HG03442 (cell line): ENCODE measurements around the gene DOK1.
"Not testable (repeated sequence)": the region's sequence is repeated elsewhere in the genome, so short reads cannot be mapped to it uniquely, and the experiment has no call there.

Experiments
- ATAC-seq: cut with Tn5 transposase; IDR thresholded peaks from one replicate; pipeline ENCODE4 v1.9.1; 2021; ENCODE audit warnings: mild to moderate bottlenecking, moderate library complexity; ENCODE audit not compliant: unreplicated experiment

The DOK1 gene

DNA sequence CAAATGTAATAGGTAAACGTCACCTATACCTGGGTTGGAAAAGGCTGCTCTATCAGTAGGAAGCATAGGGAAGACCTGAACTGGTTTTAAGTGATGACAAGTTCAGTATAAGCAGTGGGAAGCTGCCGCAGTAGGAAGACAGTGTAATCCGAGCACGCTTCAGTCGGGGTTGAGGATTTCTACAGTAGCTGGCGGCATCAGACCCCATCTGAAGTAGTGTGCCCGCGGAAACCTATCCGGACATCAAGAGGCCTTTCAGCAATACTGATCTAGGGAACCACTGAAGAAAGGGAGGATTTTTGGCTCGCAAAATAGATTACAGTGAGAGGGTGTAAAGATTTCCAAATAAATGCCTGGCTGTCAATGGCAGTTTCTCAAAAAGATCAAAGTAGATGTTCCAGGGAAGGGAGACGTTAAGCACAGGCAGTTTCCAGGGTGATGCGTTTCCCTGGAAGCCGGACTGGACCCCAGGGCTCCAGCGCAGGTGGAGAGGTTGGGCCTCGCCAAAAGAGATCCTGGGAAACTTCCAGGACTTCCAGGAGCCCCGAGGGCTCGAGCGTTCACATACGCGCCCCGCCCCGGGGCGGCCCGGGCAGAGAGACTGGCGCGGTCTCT, 6.1 kb upstream of the DOK1 start:
- ATAC-seq = no peak

DNA sequence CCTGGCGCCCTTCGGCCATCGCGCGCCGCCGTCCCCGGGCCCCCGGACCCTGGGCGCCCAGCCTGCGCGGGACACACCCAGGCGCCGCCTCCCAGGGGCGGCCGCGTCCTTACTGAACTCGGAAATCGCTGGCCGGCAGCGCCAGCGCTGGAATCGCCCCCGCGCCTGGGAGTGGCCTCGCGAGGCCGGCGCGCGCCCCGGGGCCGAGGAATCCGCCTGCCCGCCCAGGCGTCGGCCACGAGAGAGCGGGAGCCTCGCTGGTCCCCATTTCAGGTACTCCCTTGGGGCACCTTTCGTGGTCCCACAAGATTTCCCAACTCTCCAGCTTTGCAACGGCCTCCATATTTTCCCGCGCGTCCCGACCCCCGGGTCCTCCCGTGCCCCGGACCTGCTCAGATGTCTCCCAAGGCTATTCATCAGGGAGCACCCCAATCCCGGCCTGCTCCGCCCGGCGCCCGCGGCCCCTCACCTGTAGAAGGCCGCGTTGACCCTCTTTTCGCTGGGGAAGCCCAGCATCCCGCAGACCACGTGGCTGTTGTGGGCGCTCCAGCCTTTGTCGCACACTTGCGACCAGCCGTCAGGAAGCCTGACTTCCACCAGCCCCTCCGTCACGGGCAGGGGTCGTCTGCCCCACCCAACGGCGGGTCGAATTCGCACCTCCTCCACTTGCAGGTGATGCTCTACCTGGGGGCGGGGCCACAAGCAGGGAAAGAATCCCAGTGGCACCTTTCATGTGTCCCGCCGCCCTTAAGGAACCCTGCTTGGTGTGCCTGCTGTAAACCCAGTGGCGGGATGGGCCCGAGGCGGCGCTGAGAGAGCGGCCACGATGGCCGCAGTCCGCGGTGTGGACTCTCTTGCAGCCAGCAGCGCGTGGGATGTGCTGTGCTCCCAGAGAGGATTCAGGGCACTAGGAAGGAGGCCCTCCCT, 5.4 kb upstream of the DOK1 start:
- no peak for ATAC-seq

DNA sequence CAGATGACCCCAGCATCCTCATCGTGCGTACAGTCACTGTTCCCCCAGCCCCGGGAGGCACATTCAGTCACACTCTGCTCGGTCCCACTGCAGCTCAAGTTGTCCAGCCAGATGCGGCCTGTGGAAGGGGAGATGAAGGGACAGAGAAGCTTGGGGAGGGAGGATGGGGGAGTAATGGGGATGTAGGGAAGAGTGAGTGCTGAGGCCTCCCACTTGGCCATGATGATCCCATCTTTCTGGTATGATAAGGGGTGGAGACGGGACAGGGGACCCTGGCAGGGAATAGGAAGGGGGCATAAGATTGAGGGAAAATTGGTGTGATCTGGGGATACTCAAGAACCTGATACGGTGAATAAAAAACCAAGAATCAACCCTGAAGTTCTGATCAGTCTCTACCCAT, 4.3 kb upstream of the DOK1 start:
- ATAC-seq = no peak

DNA sequence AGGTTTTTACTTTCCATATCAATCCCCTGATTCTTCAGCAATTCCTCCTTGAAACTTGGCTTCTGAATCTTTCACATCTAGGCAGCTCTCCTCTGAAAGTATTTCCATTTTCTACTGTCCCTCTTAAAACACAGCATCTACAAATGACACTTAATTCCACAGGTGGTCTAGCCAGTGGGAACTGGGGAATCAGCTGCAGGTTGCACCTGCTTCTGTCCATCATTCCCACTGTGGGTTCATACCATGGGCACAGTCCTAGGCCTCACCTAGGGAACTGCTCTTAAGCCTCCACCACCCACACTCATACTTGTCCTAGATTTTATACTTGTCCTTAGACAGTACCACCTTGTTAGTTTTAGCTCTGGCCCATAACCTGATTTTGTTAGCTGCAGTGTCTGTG, 3.0 kb upstream of the DOK1 start:
- ATAC-seq = no peak

DNA sequence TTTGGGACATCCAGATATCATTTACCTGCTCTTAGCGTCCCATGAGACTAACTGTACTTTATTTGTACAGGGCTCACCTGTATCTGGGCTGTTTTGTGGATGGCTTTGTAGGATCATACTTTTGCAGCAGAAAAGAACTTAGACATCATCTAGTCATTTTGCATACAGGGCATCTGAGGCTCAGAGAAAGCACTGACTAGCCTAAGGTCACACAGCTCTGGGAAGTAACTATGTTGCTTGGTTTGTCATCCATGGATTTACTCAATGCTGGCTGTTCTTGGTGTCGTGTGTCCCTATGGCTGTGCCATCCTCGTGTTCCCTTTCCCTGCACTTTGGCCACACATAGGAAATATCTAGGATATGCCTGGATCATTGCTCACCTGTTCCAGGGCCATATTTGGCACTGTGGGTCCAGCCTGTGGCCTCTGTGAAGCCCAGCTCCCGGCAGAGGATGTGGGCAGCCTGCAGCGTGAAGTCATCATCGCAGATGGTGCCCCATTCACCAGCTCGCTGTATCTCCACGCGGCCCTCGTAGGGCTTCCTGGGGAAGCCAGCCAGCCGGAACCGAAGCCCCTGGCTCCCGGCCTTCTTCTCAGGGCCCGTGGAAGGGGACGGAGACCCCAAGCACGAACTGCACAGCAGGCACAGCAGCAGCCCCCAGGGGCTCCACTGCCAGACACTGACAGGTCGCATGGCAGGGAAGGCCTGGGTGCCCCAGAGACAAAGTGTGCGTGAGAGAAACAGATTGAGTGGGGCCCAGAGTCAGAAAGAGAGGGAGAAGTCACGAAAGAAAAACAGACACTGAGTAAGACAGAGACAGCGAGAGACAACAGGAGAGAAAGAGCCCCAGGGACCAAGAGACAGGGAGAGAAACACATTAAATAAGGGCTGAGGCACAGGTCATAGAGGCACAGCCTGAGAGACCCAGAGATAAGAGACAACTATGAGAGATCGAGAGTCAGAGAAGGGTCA, 2.3 kb upstream of the DOK1 start:
- ATAC-seq = peak; percentile 17

DNA sequence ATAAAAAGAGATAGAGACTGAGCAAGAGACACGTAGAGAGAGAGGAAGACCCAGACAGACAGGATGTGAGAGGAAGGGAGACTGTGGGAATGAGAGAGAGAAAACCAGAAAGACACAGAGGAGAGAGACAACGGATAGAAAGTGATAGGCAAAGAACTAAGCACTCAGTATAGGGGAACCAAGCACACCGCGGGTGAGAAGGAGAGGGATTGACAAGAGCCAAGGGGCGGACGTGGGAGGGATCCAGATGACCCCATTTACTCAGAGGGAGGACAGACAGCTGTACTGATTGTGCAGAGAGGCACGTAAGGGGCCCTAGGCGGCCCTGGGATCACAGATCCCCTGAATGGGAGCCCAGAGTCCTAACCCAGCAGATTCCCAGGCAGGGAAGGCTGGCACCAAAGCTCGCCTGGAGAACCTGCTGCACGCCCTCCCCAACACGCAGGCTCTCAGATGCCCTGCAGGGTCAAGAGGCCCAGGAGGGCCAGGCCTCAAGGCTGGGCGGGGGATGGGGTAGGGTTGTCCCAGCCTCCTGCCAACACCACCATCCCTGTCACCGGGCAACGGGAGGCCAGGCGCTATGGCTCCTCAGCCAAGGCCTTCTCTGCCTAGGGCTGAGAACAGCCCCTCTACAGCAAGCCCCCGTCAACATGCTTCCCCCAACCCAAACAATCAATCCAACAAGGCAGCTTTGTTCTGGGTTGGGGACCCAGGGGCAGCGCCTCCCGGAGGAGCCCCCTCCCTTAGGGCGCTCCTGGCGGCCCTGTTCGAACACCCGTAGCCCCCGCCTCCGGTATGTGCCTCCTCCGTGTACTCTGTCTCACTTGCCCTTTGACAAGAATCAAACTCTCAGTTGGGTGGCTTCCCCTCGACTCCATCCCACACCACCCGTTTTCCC, 1.4 kb upstream of the DOK1 start:
- ATAC-seq = peak; percentile 22

DNA sequence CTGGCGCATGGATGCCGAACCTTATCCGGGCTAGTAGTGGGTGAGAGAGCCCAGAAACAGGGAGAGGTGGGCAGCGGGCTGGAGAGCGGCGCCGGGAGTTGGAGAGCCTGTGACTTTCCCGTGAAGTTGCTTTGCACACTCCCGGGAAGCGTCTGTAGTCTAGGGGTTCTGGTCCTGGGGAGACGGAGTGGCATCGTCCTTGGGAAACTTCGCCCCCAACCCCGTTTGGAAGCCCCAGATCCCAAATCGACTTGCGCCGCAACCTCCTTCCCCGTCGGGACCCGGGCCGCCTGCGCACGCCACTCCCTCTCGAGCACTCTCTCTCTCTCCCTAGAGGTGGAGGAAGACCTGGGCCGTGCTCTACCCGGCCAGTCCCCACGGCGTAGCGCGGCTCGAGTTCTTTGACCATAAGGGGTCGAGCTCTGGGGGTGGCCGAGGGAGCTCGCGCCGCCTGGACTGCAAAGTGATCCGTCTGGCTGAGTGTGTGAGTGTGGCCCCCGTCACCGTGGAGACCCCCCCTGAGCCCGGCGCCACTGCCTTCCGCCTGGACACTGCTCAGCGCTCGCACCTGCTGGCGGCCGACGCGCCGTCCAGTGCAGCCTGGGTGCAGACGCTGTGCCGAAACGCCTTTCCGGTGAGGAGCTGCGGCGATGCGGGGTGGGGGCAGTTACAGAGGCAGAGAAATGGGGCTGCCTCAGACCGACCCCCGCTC, 456 bp downstream of the DOK1 start:
- no peak for ATAC-seq

DNA sequence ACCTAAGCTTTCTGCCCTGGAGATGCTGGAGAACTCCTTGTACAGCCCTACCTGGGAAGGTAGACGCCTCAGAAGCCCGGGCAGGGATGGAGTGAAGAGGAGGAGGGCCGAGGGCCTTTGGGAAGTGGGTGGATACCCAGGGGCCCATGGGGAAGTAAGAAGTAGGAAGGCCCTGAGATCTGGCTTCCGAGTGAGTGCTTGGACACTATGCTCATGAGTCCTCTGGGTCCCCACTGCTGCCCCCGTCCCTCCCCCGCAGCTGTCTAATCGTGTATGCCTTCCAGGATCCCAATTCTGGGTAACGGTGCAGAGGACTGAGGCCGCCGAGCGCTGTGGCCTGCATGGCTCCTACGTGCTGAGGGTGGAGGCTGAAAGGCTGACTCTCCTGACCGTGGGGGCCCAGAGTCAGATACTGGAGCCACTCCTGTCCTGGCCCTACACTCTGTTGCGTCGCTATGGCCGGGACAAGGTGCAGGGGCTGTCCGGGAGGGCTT, 1.1 kb downstream of the DOK1 start:
- ATAC-seq = no peak

DNA sequence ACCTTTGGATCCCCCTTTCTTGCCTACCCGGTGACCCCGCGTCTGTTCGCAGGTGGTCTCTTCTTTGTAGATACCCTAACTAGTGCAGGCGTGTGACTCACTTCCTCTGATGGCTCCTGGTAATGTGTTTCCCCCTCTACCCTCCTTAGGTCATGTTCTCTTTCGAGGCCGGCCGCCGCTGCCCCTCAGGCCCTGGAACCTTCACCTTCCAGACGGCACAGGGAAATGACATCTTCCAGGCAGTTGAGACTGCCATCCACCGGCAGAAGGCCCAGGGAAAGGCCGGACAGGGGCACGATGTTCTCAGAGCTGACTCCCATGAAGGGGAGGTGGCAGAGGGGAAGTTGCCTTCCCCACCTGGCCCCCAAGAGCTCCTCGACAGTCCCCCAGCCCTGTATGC, 1.6 kb downstream of the DOK1 start:
- no peak for ATAC-seq

DNA sequence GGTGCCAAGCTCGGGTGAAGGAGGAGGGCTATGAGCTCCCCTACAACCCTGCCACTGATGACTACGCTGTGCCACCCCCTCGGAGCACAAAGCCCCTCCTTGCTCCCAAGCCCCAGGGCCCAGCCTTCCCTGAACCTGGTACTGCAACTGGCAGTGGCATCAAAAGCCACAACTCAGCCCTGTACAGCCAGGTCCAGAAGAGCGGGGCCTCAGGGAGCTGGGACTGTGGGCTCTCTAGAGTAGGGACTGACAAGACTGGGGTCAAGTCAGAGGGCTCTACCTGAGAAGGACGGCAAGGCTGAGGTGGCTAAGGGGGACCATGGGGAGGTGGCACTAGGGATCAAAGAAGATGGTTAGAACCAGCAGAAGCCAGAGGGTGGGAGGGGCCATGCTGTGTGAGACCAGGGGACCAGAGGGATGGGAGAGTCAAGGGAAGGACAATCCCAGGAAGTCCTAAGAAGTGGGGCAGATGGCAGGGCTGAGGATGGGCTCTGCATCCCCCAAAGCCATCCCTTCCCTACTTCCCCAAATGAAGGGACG, 2.4 kb downstream of the DOK1 start:
- no peak for ATAC-seq

DNA sequence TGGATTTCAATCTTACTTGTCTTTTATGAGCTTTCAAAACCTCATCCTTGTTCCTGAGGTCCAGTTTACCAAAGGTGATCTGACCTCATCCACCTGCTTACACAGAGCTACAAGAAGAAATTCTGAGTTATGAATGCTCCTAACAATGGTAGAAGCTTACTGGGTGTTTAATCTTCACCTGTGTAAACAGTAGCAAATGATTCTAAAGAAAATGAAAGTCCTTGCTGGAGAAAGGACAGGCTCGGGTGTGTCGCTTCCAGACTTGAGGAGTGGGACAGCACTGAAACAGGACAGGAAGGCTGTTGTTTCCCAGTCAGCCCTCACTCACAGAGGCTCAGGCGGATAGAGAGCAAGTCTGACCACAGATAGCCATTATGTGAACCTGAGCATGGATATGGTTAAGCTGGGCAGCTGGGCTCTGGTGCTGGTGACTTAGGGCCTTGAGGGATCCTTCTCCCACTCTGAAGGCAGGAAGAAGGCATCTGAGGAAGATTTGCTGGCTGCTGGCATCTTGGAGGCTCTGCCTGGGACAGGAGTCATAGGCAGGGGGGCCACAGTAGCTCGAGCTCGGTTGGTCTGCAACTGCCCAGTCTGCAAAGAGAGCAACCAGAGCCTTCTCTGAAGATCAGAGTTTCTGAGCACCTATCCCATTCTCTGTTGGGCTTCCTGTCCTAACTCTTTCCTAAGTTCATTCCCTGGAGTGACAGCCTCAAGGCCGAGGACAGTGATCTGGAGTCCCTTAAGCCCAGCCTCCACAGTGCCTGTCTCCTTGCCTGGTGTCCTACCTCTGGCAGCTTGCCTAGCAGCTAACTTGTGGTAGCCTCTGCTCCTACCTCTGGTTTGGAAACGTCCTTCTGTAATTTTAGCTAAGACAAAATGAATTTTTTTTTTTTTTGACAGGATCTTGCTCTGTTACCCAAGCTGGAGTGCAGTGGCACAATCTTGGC, 4.0 kb downstream of the DOK1 start:
- no peak for ATAC-seq

DNA sequence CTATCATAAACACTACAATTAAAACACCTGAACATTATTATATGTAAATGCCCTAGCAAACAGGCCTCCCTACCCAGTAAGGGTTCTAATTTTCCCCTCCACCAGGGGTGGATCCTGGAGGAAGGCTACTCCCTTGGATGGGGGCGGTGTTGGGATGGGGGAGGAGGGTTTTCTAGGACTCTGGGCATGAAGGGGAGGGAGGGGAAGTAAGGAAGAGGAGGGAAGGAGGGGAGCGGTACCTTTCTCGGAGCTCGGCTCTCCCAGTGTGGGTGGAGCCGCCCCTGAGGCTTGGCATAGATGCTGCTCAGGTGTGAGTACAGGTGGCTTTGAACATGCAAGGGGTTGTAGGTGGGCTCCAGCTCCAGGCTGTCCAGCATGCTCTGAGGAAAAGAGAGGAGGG, 5.4 kb downstream of the DOK1 start:
- ATAC-seq = no peak

DNA sequence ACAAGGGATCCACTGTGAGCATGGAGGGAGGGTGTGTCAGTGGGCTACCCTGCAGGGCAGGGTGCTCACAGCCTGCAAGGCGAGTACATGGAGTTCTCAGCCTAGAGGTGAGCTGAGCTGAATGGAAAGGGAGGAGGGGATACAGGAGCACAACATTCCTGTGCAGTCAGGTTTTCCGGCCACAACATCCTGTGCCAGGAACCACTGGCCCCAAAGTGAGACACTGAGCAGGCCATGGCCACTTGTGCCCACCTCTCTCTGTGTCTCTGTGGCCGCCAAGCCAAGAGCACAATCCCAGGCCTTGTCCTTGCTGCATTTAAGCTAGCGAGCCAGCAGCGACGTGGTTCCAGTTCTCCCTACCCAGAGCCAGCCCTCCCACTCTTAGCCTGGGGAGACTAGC, 6.1 kb downstream of the DOK1 start:
- ATAC-seq = no peak

DNA sequence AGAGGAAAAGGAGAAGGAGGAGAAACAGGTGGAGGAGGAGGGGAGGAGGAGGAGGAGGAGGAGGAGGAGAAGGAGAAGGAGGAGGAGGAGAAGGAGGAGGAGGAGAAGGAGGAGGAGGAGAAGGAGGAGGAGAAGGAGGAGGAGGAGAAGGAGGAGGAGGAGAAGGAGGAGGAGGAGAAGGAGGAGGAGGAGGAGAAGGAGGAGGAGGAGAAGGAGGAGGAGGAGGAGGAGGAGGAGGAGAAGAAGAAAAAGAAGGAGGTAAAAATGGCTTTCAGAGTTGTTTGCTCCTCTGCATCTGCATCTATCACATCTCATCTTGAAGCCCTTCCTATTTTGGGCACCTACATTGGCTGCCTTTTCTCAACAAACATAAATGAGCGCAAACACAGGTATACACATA, 6.5 kb downstream of the DOK1 start:
- not testable (repeated sequence) for ATAC-seq

DNA sequence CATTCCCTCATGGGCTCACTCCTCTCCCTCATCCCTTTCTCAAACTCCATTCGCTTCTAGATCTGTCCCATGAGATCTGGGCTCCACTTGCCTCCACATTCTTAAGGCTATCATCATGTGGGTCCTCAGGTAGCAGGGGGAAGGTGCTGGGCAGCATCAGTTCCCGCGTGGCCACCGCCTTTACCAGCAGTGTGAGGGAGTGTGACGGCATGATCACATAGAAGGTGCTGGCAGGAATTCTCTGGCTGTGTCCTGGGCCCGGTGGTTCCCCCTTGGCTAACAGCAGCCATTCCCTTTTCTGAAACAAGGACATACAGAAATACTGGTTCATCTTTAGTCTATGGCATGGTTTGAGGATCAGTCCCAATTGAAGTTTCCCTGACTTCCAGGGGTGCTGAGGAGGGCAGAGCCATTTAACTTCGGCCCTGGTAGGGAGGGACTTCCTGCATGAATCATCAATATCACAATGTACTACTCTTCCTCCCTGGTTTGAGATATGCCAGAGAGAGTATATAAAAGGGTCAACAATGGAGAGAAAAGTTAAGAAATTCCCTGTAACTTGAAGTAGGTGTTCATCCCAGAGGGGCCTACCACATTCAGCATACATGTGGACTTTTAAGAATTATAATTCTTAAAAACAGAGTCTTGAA, 7.7 kb downstream of the DOK1 start:
- no peak for ATAC-seq

DNA sequence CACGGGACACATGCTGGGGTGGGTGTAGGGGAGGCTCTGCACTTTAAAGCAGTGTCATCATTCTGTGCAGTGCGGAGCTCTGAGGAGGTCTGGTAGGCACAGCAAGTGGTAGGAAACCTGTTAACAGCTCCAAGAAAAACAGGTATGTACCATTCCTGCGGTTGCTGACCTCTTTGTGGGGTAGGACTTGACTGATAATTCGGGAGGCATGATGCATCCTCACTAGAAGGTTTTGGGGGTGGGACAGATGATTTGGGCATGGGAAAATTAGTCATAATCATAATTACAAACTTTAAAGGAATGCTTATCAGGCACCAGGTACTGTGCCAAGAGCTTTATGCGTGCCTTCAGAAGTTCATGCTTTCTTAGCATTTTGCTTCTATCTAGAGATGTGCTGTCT, 9.7 kb downstream of the DOK1 start:
- ATAC-seq = no peak

DNA sequence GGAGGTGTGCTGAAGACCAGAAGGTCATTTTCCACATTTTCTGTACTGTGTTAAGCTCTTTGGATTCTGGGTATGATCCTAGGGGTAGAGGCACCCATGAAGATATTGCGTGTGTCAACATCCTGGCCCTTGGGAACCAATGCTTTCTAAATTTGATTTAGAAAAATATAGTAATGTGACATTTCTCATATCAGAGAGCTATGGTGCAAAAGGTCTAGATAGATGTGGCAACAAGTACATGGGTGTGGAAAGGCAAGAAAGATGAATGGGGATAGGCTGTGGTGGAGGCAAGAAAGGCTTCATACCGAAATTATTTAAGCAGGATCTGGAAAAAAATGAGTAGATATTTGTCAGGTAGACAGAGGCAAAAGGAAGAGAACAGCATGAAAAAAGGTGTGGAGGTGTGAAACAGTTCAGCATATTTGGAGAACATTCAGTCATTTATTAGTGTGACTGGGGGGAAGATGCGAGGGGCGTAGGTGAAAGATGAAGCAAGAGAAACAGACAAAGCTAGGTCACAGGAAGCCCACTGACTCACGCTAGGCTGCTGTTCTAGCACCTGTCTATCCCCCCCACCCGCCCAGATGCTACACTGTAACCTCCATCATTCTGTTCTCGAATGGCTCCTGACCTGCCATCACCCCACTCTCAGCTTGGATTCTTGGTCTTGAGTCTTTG, 11.7 kb downstream of the DOK1 start:
- no peak for ATAC-seq
